Esophagus squamous epithelium (tissue), 4 donors: ENCODE measurements around the gene NSRP1.

Experiments used
- POLR2A ChIP-seq, 4 donors: fragments of 450-650 bp; IDR thresholded peaks; one replicate each; pipeline ENCODE4 v1.6.1; 2017; ENCODE audit warnings: antibody characterized with exemption in 4 of 4, mild to moderate bottlenecking in 4 of 4, moderate library complexity in 3 of 4
- TF ChIP-seq, protein P1 (sequence below), 6 experiments: fragments of 450-650 bp in 4 of 6; fragments of 200-600 bp in 2 of 6; sonication (generic) in 2 of 6; IDR thresholded peaks; one replicate each; pipeline ENCODE4 v1.5.1; 2016 to 2019; ENCODE audit warnings: antibody characterized with exemption in 6 of 6, mild to moderate bottlenecking in 4 of 6, moderate library complexity in 4 of 6

DNA sequence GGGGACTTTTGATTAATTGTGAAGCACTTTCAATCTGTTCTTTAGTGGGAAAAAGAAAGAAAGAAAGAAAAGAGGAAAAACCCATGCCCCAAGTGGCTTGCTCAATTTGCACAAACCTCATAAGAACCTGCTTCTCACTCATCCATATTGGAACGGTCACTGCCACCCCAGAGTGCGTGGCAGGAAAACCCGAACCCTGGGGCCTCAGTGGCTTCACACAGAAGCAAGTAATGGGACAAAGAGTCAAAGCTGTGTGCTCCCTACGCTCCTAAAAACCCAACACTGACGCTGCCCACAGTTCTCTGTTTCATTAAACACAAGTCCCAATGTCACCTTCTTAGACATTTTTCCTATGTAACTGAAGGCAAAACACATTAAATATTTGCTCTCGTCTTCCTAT is 117.7 kb downstream of the NSRP1 start:
- TF ChIP-seq, protein P1, sequence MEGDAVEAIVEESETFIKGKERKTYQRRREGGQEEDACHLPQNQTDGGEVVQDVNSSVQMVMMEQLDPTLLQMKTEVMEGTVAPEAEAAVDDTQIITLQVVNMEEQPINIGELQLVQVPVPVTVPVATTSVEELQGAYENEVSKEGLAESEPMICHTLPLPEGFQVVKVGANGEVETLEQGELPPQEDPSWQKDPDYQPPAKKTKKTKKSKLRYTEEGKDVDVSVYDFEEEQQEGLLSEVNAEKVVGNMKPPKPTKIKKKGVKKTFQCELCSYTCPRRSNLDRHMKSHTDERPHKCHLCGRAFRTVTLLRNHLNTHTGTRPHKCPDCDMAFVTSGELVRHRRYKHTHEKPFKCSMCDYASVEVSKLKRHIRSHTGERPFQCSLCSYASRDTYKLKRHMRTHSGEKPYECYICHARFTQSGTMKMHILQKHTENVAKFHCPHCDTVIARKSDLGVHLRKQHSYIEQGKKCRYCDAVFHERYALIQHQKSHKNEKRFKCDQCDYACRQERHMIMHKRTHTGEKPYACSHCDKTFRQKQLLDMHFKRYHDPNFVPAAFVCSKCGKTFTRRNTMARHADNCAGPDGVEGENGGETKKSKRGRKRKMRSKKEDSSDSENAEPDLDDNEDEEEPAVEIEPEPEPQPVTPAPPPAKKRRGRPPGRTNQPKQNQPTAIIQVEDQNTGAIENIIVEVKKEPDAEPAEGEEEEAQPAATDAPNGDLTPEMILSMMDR (IDR thresholded peaks at IDR 0.05) = no peak
- TF ChIP-seq POLR2A (IDR thresholded peaks at IDR 0.05) = no peak
